ENCODE measurements around the gene TBC1D13.

GRCh38 chr9:128750926-128751595 lies 36.0 kb upstream of the TBC1D13 start:
- TF ChIP-seq HNRNPUL1 (IDR thresholded peaks at IDR 0.05; ENCODE audit: low read depth, low read length) (no peak), SP1 (IDR thresholded peaks at IDR 0.05) (no peak), SP1 (CRISPR knock-in tag; IDR thresholded peaks at IDR 0.05) (no peak), HMGXB4 (CRISPR knock-in tag; IDR thresholded peaks at IDR 0.05; ENCODE audit: borderline replicate concordance in 1 of 2, low read depth in 1 of 2) (no peak), ZNF83 (CRISPR knock-in tag; IDR thresholded peaks at IDR 0.05; ENCODE audit: borderline replicate concordance) (no peak), ZFP41 (CRISPR knock-in tag; IDR thresholded peaks at IDR 0.05; ENCODE audit: borderline replicate concordance) (no peak), HDAC2 (CRISPR knock-in tag; IDR thresholded peaks at IDR 0.05) (no peak), POLR2A (IDR thresholded peaks at IDR 0.05; ENCODE audit: insufficient read depth in 1 of 2, low read depth in 2 of 2, low read length in 2 of 2) (no peak), GABPA (IDR thresholded peaks at IDR 0.05; ENCODE audit: low read depth, low read length) (no peak), GABPA (CRISPR knock-in tag; IDR thresholded peaks at IDR 0.05; ENCODE audit: low read depth) (no peak), ZSCAN29 (CRISPR knock-in tag; conservative IDR thresholded peaks at IDR 0.05) (no peak), EP300 (IDR thresholded peaks at IDR 0.05; ENCODE audit: low read depth in 2 of 2, low read length in 2 of 2) (no peak), EP300 (CRISPR knock-in tag; IDR thresholded peaks at IDR 0.05; ENCODE audit: borderline replicate concordance) (no peak), SUZ12 (IDR thresholded peaks at IDR 0.05; ENCODE audit: low read depth, low read length) (no peak), ZBTB21 (CRISPR knock-in tag; IDR thresholded peaks at IDR 0.05) (no peak), AGO1 (IDR thresholded peaks at IDR 0.05; ENCODE audit: low read depth, low read length, poor library complexity, severe bottlenecking) (no peak), MYC (CRISPR knock-in tag; IDR thresholded peaks at IDR 0.05; ENCODE audit: borderline replicate concordance) (no peak)
